ENCODE results near the gene HAGHL.

The HAGHL gene

DNA sequence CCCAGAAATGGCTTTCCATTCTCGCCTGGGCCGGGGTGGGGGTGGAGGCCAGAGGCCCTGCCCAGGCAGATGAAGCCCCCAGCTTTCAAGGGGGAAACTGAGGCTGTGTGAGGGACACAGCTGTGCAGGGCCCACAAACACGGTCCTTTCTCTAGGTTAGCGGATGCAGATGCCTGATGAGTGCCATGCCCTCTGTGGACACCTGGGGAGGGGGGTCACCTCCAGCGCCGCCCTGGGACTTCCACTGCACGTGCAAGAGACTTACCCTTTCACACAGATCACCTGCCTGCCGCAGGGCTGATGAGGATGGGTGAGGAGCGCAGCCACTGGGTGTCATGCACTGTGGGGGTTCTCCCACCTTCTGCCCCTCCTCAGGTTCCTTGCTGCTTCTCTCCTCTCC is 8.5 kb upstream of the HAGHL start:
- DNase-seq (ENCODE audit: extremely low spot score, insufficient read length, low read depth) (no peak), FAIRE-seq (no peak)

DNA sequence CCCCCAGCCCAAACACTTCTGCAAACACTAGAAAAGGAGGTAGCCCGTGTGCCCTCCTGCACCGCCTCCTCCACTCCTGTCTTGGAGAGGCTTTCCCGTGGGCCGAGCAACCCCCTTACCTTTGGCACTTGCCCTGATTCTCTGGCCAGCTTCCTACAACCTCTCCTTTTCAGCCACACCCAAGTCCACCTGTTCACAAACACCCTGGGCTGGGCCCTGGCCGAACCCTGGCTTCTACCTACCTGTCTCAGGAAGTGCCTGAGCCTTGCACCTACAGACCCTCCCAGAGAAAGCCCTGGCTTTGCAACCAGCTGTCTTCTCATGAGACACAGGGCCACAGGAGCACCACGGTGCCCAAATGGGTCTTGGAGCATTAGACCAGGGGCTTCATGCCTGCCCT is 8.0 kb upstream of the HAGHL start:
- FAIRE-seq (no peak), DNase-seq (ENCODE audit: extremely low spot score, insufficient read length, low read depth) (no peak)

DNA sequence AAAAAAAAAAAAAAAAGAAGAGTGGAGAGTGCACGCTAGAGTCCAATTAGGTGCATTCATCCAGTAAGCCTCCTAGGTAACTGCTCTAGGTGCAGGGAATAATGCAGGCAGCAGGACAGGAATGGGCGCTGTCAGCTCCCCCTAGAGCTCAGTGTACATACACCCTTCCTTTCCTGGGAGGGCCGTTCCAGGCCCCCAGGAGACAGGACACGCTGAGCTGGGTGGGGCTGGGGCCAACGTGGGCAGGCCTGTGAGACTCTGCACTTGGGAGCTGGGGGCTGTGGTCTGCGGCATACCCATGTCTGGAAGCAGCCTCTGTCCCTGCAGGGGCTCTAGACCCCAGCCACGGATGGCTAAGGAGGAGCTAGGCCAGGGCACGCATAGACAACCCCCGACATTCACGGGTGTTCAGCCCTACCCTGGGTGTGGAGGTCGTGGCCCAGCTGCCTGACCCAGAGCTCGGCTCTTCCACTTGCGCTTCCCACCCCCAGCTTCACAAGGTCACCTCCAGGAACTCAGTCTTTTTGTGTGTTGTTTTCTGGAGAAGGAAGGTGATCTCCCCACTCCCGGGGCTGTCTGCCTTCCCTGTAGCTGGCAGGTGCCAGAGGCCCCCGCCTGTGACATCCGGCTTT is 7.0 kb upstream of the HAGHL start:
- no peak for DNase-seq (ENCODE audit: extremely low spot score, insufficient read length, low read depth)
- FAIRE-seq: peak; percentile 51

DNA sequence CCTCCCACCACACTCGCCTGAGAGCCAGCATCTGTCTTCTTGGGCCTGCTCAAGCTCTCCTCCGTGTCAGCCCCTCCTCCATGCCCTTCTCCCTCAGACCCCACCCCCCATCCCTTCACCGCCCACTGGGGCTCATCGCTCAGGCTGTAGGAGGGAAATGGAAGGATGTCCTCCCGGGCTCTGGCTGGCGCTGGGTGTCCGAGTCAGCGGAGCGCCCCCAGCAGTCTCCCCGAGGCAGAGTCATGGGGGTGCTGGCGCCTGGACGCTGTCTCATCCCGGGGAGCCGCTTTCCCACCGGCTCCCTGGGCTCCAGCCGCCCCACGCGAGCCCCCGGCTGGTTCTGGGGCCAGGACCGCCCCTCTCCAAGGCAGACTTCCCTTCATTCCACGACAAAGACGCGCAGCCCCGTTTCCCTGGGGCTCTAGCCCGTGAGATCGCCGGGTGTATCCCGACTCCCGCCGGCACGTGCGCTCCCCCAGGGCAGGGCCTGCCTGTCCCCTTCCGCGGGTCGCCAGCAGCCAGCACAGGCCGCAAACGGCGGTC is 6.4 kb upstream of the HAGHL start:
- FAIRE-seq (peak; percentile 86), DNase-seq (ENCODE audit: extremely low spot score, insufficient read length, low read depth) (no peak)

DNA sequence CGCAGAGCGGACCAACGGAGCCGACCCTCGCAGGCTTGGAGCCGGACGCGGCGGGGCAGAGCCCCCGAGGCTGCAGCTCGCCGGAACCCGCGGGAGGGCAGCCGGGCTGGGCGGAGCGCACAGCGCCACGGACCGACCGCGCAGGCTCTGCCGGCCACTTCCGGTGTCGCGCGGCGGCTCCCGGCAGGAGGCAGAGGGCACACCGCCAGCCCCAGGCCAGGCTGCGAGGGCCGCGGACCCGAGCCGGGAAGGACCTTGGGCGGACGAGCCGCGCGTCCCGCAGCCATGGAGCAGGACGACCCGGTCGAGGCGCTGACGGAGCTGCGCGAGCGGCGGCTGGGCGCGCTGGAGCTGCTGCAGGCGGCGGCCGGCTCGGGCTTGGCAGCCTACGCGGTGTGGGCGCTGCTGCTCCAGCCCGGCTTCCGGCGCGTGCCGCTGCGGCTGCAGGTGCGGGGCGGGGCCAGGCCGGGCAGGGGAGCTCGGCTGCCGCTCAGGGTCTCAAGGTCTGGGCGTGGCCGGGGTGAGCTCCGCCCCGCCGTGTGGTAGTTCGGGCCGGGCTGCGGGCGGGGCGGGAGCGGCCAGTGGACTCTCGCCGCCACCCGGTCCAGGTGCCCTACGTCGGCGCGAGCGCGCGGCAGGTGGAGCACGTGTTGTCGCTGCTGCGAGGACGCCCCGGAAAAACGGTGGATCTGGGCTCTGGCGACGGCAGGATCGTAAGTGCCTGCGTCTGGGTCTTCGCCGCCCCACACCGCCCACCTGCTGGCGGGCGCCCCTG is 5.7 kb upstream of the HAGHL start, which contains the start of gene ANTKMT:
ANTKMT (plus strand) TSS at position 157 of the 775 bp plus-strand sequence; CDS start at position 286, 129 bp downstream.
- FAIRE-seq (peak; percentile 86), DNase-seq (ENCODE audit: extremely low spot score, insufficient read length, low read depth) (peak; percentile 85)

DNA sequence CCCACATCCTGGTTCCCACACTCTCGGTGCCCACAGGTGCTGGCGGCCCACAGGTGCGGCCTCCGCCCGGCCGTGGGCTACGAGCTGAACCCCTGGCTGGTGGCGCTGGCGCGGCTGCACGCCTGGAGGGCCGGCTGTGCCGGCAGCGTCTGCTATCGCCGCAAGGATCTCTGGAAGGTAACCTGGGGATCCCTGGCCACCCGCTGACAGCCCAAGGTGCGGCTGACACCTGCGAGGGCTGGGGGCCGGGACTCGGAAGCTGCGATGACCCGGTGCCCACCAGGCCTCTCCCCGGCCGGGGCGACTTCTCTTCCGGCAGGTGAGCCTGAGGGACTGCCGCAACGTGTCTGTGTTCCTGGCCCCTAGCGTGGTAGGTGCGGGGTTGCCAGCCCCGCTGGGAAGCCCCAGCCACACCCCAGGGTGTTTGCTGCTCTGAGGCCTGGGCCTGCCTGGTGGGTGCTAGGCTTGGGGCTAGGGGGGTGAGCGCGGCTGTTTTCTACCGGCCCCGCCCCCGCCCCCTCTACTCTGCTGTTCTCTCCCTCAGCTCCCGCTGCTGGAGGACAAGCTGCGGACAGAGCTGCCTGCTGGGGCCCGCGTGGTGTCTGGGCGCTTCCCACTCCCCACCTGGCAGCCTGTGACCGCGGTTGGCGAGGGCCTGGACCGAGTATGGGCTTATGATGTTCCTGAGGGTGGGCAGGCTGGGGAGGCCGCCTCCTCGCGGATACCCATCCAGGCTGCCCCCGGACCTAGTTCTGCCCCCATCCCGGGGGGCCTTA is 5.0 kb upstream of the HAGHL start:
- no peak for FAIRE-seq

DNA sequence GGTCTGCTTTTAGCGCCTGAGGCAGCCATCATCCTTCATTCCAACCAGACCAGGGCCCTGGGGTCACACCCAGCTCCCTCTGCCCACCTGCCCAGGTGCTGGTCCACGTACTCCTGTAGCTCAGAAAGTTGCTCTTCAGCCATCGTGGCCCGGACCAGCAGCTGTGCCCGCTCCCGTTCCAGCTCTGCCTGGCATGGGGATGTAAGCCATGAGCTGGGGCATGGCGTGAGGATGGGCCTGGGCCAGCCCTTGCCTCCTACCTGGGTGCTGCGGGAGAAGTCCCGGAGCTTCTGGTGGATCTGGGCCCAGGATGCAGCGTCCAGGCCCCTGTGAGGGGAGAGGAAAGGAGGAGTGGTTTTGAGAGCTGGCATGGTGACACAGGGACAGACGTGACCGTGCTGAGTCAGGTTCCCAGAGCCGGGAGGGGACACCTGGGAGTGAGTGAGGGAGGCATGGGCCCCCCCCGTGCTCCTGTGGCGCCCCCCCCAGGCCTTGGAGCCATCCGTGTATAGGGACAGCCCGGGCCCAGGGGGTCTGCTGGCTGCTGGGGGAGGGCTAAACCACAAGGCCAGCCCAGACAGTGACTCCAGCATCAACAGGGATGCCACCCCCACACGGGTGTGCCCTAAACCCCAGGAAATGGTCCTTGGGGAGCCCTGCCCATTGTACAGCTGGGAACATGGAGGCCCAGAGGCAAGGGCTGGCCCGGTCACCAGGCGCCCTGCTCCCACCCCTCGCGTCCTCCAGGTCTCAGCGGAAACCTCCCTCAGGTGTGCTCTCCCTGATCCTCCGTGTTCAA is 3.9 kb upstream of the HAGHL start:
- FAIRE-seq: no peak
- DNase-seq (ENCODE audit: extremely low spot score, insufficient read length, low read depth): no peak

More for the DNA sequence above, 5.0 kb upstream of the HAGHL start:
- no peak for DNase-seq (ENCODE audit: extremely low spot score, insufficient read length, low read depth)

DNA sequence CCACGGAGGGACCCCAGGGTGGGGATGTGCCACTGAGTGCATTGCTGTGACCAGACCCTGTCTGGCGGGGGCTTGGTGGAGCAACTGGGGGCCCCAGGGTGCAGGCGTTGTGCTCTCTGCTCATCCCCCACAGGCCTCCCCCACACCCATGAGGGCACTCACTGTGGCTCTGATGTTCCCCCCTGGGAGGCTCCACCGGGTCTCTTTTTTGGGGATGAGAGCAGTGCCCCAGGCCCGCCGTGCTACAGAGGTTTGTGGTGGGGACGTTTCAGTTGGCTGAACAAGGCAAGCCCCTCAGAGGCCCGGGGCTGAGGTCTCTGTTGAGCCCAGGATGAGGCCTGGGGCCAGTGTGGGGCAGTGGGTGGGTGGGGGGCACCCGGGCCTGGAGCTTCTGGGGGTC is 3.2 kb upstream of the HAGHL start:
- FAIRE-seq (no peak), DNase-seq (ENCODE audit: extremely low spot score, insufficient read length, low read depth) (no peak)

DNA sequence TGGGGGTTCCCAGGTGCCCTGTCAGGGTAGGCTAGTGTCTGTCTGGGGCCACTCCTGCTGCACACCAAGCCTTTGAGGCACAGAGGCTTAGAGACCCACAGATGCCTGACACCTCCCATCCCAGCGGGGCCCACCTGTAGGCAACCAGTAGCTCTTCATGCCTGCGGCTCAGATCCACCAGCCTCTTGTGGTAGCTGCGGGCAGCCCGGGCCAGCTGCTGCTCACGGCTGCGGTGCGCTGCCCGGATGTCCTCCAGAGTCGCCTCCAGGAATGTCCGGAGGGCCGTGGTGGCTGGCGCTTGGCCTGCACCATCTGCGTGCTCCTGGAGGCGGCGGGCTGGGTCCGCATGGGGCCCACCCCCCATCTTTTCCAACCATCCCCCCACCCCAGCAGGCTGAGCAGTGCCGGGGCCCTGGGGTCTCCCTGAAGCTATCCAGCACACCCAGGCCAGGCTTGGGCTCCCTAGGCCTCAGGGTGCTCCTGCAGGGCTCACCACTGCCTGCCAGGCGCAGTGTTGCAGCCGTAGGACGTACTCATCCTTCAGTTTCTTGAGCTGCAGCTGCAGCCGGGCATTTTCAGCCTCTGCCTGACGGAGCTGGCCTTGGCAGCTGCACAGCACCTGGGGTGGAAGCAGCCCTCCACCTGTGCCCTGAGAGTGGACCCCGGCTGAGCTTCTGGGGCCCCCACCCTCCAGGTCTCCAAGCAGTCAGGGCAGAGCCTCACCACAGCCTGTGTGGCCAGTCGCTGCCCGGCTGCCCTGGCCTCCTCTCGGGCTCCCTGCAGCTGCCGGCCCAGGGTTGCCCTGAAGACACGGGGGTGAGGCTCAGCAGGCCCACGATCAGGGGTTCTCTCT is 2.5 kb upstream of the HAGHL start:
- DNase-seq (ENCODE audit: extremely low spot score, insufficient read length, low read depth) (no peak), FAIRE-seq (no peak)

DNA sequence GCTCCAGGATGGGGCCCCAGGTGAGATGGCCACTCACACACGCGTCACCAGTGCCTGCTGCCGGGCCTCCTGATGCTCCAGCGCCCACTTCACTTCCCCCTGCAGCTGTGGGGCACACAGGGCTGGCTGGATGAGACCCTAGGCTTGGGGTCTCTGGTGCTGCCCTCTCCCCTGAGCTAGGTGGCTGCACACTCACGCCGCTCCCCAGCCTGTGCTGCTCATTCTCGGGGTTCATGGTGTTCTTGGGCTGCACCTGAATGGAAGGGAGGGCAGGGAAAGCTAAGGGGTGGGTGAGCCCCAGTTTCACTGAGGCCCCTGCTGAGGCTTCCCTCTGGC is 1.9 kb upstream of the HAGHL start:
- no peak for DNase-seq (ENCODE audit: extremely low spot score, insufficient read length, low read depth)

DNA sequence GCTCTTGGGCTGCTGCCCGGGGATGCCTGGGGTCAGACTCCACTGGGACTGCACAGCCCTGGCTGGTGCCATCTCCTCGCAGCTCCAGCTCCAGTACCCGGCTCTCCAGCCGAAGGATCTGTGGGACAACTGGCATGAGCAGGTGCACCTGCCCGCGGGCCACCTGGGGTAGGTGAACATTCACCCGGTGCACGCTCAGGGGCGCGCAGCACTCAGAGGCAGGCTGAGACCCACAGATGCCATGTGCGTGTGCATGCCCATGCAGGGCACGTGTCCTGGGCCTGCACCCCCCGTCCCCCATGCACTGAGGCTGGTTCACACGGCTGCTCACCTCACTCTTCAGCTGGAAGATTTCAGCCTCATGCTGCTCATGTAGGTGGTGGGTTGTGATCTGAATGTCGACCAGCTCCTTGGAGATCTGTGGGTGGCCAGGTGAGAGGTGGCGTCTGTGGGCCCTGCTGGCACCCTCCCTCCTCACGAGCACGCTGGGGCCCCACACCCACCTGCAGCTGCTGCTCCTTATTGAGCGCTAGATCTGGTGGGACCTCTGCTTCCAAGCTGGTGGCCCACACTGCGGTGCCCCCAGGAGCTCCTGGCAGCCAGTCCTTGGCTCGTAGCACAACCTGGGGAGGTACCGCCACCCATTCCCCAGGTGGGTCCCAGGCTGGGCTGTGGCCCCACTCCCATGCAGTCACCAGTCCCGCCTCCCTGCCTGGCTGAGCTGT is 1.3 kb upstream of the HAGHL start:
- DNase-seq (ENCODE audit: extremely low spot score, insufficient read length, low read depth) (no peak), FAIRE-seq (no peak)

More for the DNA sequence above, 1.9 kb upstream of the HAGHL start:
- FAIRE-seq: no peak

DNA sequence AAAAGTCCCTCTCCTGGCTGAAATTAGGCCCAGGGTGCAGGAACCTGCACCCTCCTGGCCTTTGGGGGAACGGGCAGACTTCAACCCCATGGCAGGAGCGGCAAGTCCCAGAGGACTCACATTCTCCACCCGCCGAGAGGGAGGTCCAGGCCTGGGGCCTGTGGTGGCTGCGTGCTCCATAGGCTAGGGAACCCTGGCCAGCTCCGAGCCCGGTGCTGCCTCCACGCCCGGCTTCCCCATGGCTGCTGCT is 793 bp upstream of the HAGHL start:
- DNase-seq (ENCODE audit: extremely low spot score, insufficient read length, low read depth) (no peak), FAIRE-seq (no peak)

DNA sequence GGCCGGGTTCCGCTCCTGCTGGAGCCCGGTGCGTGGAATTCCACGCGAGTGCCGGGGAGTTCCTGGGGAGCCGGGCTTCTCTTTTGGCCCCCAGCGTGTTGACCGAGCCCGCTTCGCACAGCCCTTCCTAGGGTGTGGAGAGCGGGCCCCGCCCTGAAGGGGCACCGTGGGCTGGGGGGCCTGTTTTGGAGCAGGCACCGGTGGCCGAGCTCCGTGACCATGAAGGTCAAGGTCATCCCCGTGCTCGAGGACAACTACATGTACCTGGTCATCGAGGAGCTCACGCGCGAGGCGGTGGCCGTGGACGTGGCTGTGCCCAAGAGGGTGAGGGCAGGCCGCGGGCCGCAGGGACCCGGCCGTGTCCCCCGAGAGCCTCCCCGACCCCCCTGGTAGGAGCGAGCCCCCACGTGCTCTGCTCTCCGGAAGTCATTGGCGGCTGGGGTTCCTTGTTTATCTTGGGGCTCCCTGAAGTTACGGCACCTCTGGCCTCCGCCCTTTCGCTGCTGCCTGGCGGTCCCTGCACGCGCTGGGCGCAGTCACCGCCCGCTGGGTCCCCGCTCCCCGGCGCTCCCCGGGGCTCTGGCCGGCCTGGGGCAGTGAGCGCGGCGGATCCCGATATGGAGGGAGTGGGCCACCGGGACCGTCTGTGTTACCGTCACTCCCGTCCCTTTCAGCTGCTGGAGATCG is 528 bp downstream of the HAGHL start:
- no peak for DNase-seq (ENCODE audit: extremely low spot score, insufficient read length, low read depth)
- FAIRE-seq: peak; percentile 9

DNA sequence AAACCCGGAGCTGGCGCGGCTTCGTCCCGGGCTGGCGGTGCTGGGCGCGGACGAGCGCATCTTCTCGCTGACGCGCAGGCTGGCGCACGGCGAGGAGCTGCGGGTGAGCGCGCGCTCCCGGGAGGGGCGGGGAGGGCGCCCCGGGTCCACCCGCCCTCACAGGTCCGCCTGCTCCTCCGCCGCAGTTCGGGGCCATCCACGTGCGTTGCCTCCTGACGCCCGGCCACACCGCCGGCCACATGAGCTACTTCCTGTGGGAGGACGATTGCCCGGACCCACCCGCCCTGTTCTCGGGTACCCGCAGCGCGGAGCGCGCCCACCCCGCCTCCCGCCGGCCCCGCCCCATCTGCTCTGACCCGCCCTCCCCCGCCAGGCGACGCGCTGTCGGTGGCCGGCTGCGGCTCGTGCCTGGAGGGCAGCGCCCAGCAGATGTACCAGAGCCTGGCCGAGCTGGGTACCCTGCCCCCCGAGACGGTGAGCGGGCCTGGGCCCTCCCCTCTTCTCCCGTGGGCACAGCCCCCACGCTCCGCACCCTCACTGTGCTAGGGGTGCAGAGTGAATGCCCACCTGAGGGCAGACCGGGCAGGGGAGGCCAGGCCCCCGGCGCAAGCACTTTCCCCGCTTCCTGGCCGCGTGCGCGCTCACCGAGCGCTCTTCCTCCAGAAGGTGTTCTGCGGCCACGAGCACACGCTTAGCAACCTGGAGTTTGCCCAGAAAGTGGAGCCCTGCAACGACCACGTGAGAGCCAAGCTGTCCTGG is 1.4 kb downstream of the HAGHL start:
- DNase-seq (ENCODE audit: extremely low spot score, insufficient read length, low read depth) (peak; percentile 55), FAIRE-seq (peak; percentile 80)

DNA sequence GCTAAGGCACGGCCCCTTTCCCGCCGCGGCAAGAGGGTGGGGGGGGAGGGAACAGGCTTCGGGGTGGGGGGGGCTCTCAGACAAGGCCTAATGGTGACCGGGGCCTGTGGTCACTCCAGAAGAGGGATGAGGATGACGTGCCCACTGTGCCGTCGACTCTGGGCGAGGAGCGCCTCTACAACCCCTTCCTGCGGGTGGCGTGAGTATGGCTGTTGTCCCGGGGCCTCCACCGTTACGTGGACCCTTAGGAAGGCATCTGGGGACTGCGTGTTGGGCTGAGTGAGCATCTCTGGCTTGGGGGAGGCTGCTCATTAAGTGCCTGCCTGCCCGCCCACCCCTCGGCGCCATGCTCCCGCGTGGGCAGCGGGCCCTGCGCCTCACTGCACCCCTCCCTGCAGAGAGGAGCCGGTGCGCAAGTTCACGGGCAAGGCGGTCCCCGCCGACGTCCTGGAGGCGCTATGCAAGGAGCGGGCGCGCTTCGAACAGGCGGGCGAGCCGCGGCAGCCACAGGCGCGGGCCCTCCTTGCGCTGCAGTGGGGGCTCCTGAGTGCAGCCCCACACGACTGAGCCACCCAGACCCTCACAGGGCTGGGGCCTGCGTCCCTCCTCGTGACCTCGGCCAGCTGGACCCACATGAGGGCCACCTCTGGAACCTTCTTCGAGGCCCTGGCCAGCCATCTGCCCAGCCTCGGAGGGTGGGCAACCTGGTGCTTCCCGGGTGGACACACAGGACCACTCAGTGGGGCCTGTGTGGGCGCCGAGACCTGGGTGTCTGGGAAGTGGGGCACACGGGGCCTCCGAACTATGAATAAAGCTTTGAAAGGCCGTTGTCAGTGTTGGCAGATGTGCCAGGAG is 2.2 kb downstream of the HAGHL start:
- no peak for FAIRE-seq
- no peak for DNase-seq (ENCODE audit: extremely low spot score, insufficient read length, low read depth)

DNA sequence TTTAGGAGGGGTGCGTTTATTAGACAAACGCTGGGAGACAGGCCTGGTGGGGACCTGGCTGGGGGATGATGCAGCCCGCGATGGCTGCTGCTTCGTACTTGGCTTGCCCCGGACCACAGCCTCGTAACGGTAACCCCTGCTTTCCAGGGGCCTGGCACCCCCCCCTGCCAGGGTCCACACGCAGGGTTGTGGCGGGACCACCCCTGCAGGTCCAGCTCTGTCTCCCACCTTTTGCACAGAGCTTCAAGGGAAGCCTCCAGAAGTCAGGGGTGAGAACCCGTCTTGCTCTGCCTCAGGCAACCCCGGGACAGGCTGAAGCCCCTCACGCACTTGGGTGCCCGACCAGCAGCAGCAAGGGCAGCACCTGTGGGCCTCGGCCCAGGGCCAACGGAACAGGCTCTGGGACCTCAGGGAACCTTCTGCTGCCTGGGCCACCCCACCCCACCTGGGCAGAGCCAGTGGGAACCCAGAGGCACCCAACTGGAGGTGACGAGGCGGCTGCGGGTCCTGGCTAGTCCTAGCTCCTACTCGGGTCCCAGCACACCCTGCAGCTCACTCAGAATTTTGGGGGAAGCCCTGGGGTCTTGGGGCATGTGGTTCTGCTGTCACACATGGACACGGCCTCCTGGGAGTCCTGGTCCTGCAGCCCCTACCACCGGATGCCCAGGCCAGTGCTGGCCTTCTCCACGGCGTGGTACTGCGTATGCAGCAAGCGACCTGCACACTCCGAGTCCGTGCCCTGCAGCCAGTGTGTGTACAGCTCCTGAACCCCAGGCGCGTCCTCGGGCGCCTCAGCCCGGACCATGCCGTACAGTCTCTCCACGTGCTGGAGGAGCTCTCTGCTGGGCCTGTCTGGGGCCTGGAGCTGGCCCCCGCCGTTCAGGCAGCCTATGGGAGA is 3.1 kb downstream of the HAGHL start:
- FAIRE-seq (no peak), DNase-seq (ENCODE audit: extremely low spot score, insufficient read length, low read depth) (no peak)

Measured in GM18507 (cell line).